HCT116 (cell line): ENCODE data around the gene GLMN. TPM values are rescaled to one million over a fixed set of nuclear protein-coding genes. Genes with fewer than 3 reads are reported as not detected.

Source experiments
- ATAC-seq: fragments of 200-7000 bp; cut with Tn5 transposase; 2 replicates; pipeline ENCODE4 v1.9.1; 2020; ENCODE audit warnings: mild to moderate bottlenecking, moderate library complexity
- BruUV-seq: library from RNA; stranded (reverse); fragments of 400-500 nt; replicated peaks from 2 replicates; lab custom pipeline; 2021; lab: Mats Ljungman, UMichigan
- CTCF ChIA-PET: fragments of 300-600 bp; sonication (Branson Sonifier 250); formaldehyde crosslinking; loops from one replicate; lab custom pipeline; 2021; ENCODE audit warnings: antibody characterized with exemption; lab: Charles Lee
- POLR2A ChIA-PET: fragments of 300-600, 350-600 bp; sonication (Branson Sonifier 250); formaldehyde crosslinking; loops from one replicate; lab custom pipeline; 2021; ENCODE audit warnings: antibody characterized with exemption; lab: Charles Lee
- RAD21 ChIA-PET, 2 experiments: fragments of 300-600 bp; sonication (Branson Sonifier 250); formaldehyde crosslinking; loops; one replicate each; lab custom pipeline; 2023; ENCODE audit warnings: low total read pairs in 2 of 2; ENCODE audit not compliant: uncharacterized antibody in 2 of 2, unreplicated experiment in 2 of 2, low non-redundant PET in 1 of 2; lab: Charles Lee
- DNase-seq: peaks from one replicate; pipeline ENCODE4 v3.0.0-alpha.2; 2010; ENCODE audit warnings: low read depth, low spot score
- H2AFZ ChIP-seq: fragments of 200-600 bp; shearing (Covaris generic), sonication (generic); 2 replicates; pipeline ENCODE4 v1.6.1; 2017; ENCODE audit warnings: low read depth, mixed run types, mixed read lengths, antibody characterized with exemption, low read length; ENCODE audit not compliant: poor library complexity, severe bottlenecking
- H3K27ac ChIP-seq: 2 replicates; pipeline ENCODE4 v1.5.1; 2012; ENCODE audit warnings: low read depth, low read length
- H3K27me3 ChIP-seq: fragments of 200-600 bp; sonication (generic); 2 replicates; pipeline ENCODE4 v1.6.1; 2016; ENCODE audit warnings: mixed run types, low read length, mixed read lengths; ENCODE audit not compliant: insufficient read depth
- H3K36me3 ChIP-seq, 2 experiments: fragments of 200-500 bp in 1 of 2; fragments of 200-600 bp in 1 of 2; sonication (Bioruptor generic) in 1 of 2; sonication (generic) in 1 of 2; 2 replicates each; pipeline versions ENCODE4 v1.5.1 to v1.6.1; 2014 to 2016; ENCODE audit warnings: low read length in 2 of 2, inconsistent platforms in 1 of 2, mixed read lengths in 1 of 2, mixed run types in 1 of 2; ENCODE audit not compliant: insufficient read depth in 2 of 2, control insufficient read depth in 1 of 2
- H3K4me1 ChIP-seq, 2 experiments: fragments of 200-600 bp in 1 of 2; sonication (generic) in 1 of 2; 2 replicates each; pipeline versions ENCODE4 v1.5.1 to v1.6.1; 2012 to 2017; ENCODE audit warnings: low read length in 2 of 2, inconsistent platforms in 1 of 2, mild to moderate bottlenecking in 1 of 2, mixed read lengths in 1 of 2, mixed run types in 1 of 2, moderate library complexity in 1 of 2; ENCODE audit not compliant: insufficient read depth in 2 of 2, control insufficient read depth in 1 of 2
- H3K4me2 ChIP-seq: fragments of 200-600 bp; sonication (generic); 2 replicates; pipeline ENCODE4 v1.6.1; 2017; ENCODE audit warnings: mixed run types, low read length, mixed read lengths
- H3K4me3 ChIP-seq, 2 experiments: fragments of 200-600 bp in 1 of 2; sonication (generic) in 1 of 2; replicated peaks in 1 of 2; 2 replicates each; pipeline ENCODE4 v1.5.1; 2011 to 2016; ENCODE audit warnings: low read length in 2 of 2, control low read depth in 1 of 2, low read depth in 1 of 2, mild to moderate bottlenecking in 1 of 2, mixed read lengths in 1 of 2, mixed run types in 1 of 2
- H3K79me2 ChIP-seq: fragments of 200-600 bp; sonication (generic); 2 replicates; pipeline ENCODE4 v1.6.1; 2017; ENCODE audit warnings: mild to moderate bottlenecking, mixed run types, low read length, moderate library complexity, mixed read lengths; ENCODE audit not compliant: insufficient read depth
- H3K9ac ChIP-seq: fragments of 200-600 bp; sonication (generic); 2 replicates; pipeline ENCODE4 v1.6.1; 2016; ENCODE audit warnings: low read length, mixed read lengths
- H3K9me2 ChIP-seq: fragments of 200-600 bp; sonication (generic), shearing (Covaris generic); 2 replicates; pipeline ENCODE4 v1.6.1; 2017; ENCODE audit warnings: mixed run types, mild to moderate bottlenecking, moderate library complexity; ENCODE audit not compliant: insufficient read depth
- H3K9me3 ChIP-seq, 2 experiments: fragments of 200-500 bp in 1 of 2; fragments of 200-600 bp in 1 of 2; sonication (Bioruptor generic) in 1 of 2; sonication (generic) in 1 of 2; 2 replicates each; pipeline ENCODE4 v1.6.1; 2014 to 2017; ENCODE audit warnings: low read length in 2 of 2, mixed read lengths in 2 of 2, inconsistent platforms in 1 of 2, low read depth in 1 of 2, mild to moderate bottlenecking in 1 of 2, mixed run types in 1 of 2, moderate library complexity in 1 of 2; ENCODE audit not compliant: control insufficient read depth in 1 of 2, insufficient read depth in 1 of 2
- H4K20me1 ChIP-seq: fragments of 200-600 bp; sonication (generic), shearing (Covaris generic); 2 replicates; pipeline ENCODE4 v1.6.1; 2017; ENCODE audit warnings: mixed run types, mild to moderate bottlenecking, moderate library complexity; ENCODE audit not compliant: insufficient read depth
- ATF3 ChIP-seq: IDR thresholded peaks from 2 replicates; pipeline ENCODE4 v1.6.1; 2012
- CBX3 ChIP-seq: IDR thresholded peaks from 2 replicates; pipeline ENCODE4 v1.6.1; 2012; ENCODE audit warnings: low read depth
- CEBPB ChIP-seq: IDR thresholded peaks from 2 replicates; pipeline ENCODE4 v1.6.1; 2012; ENCODE audit warnings: low read depth
- EZH2phosphoT487 ChIP-seq: fragments of 200-600 bp; IDR thresholded peaks from 2 replicates; pipeline ENCODE4 v1.6.1; 2018; ENCODE audit warnings: antibody characterized with exemption, borderline replicate concordance
- MAX ChIP-seq: IDR thresholded peaks from 2 replicates; pipeline ENCODE4 v1.6.1; 2012
- RAD21 ChIP-seq: IDR thresholded peaks from 2 replicates; pipeline ENCODE4 v1.6.1; 2012; ENCODE audit warnings: low read depth, mild to moderate bottlenecking
- REST ChIP-seq: IDR thresholded peaks from 2 replicates; pipeline ENCODE4 v1.6.1; 2012; ENCODE audit warnings: low read depth
- SIN3A ChIP-seq: IDR thresholded peaks from 2 replicates; pipeline ENCODE4 v1.6.1; 2012; ENCODE audit warnings: low read depth
- SP1 ChIP-seq: IDR thresholded peaks from 2 replicates; pipeline ENCODE4 v1.6.1; 2012; ENCODE audit warnings: low read depth
- TCF7L2 ChIP-seq: IDR thresholded peaks from 2 replicates; pipeline ENCODE4 v1.7.0; 2011; ENCODE audit warnings: borderline replicate concordance, inconsistent platforms; ENCODE audit not compliant: insufficient read depth, insufficient read length; ENCODE audit errors: extremely low read depth
- YY1 ChIP-seq: IDR thresholded peaks from 2 replicates; pipeline ENCODE4 v1.6.1; 2011; ENCODE audit warnings: low read length, low read depth, moderate library complexity, mild to moderate bottlenecking; ENCODE audit not compliant: insufficient replicate concordance; ENCODE audit errors: extremely low read depth
- ZFX ChIP-seq: fragments of 450-650 bp; IDR thresholded peaks from 2 replicates; pipeline ENCODE4 v1.6.1; 2017
- ZNF274 ChIP-seq: fragments of 200-500 bp; sonication (Bioruptor generic); IDR thresholded peaks from 2 replicates; pipeline ENCODE4 v1.6.1; 2014; ENCODE audit warnings: mild to moderate bottlenecking, low read depth, low read length, inconsistent platforms
- intact Hi-C: fragments of 100-400 bp; cut with micrococcal nuclease; formaldehyde crosslinking; loops from 2 replicates; pipeline ENCODE4 v1.10.0; 2022
- total RNA-seq: library from RNA; stranded (reverse); gene quantifications from one replicate; pipeline ENCODE4 v1.2.1, GENCODE V29; 2021; ENCODE audit not compliant: unreplicated experiment

The GLMN gene
- total RNA-seq, 1 experiment from 2014 or later: 10.9 TPM

- intact Hi-C loops: loop anchor here (5.0 kb wide), 1 partner anchor 441 kb away; no protein-coding TSS in a partner anchor
- H3K36me3 ChIP-seq: peaks cover 20 to 22% of the 10 kb centered on the region in 2 experiments
- no peaks in the 10 kb centered on the region for H3K27me3 ChIP-seq
- H3K9me2 ChIP-seq: no peaks in the 10 kb centered on the region
- BruUV-seq: no TSS peak
- ChIA-PET CTCF (interaction anchor here (1.0 kb wide), 1 partner anchor 308 kb away, joined by 4 read pairs; no protein-coding TSS in a partner anchor), RAD21 (no interaction called here), POLR2A (no interaction called here)
- H3K4me1 ChIP-seq: no peaks in the 10 kb centered on the region
- no peak overlapping the region for H2AFZ ChIP-seq
- DNase-seq (no peak), ATAC-seq (no peak)
- no peak overlapping the region for H3K9ac ChIP-seq
- H4K20me1 ChIP-seq: no peaks in the 10 kb centered on the region
- peaks cover 12% of the 10 kb centered on the region for H3K79me2 ChIP-seq
- TF ChIP-seq YY1: no peak
- no peak for TF ChIP-seq ZFX
- TF ChIP-seq SIN3A: no peak
- no peak for TF ChIP-seq REST
- no peak overlapping the region for H3K4me2 ChIP-seq
- H3K9me3 ChIP-seq: no peaks in the 10 kb centered on the region
- H3K27ac ChIP-seq: no peak overlapping the region
- H3K4me3 ChIP-seq: no peak overlapping the region
Observed at GRCh38 chr1:92306020-92306419, 7.2 kb upstream of the GLMN start.

- Histone ChIP-seq H3K36me3 (peaks cover 17 to 21% of the 10 kb centered on the region in 2 experiments), H3K4me3 (no peak overlapping the region)
- RAD21 ChIA-PET: no interaction called here
- no peak for DNase-seq
- BruUV-seq: no TSS peak
- TF ChIP-seq ATF3 (no peak), RAD21 (no peak), MAX (no peak), CBX3 (no peak), SIN3A (no peak), EZH2phosphoT487 (no peak), ZNF274 (no peak), SP1 (no peak), CEBPB (no peak), TCF7L2 (no peak)
- TF ChIP-seq, all 23 proteins: peak for 0
- Histone ChIP-seq H2AFZ (no peak overlapping the region), H4K20me1 (no peaks in the 10 kb centered on the region), H3K4me2 (no peak overlapping the region), H3K9ac (no peak overlapping the region), H3K9me2 (no peaks in the 10 kb centered on the region), H3K79me2 (peaks cover 42% of the 10 kb centered on the region), H3K27ac (no peak overlapping the region), H3K4me1 (peaks cover 0 to 9% of the 10 kb centered on the region in 2 experiments; a peak in 2 of 4 replicates), H3K9me3 (no peaks in the 10 kb centered on the region), H3K27me3 (no peaks in the 10 kb centered on the region)
- no peak for ATAC-seq
- CTCF ChIA-PET: interaction anchor here (1.8 to 3.0 kb wide), 3 partner anchors 9 to 304 kb away, joined by 5 to 16 read pairs (median 8); no protein-coding TSS in a partner anchor
- intact Hi-C loops: no loop called here
- POLR2A ChIA-PET: no interaction called here
Observed at GRCh38 chr1:92301021-92301420, 2.2 kb upstream of the GLMN start.
